Keratinocyte (primary cell): ENCODE results near the gene SLC16A4. TPM values are rescaled to one million over a fixed set of nuclear protein-coding genes. Genes with fewer than 3 reads are reported as not detected.
A peak's percentile ranks its signal among the peaks of the same experiment; 100 is the strongest.

Experiments used
- DNase-seq: peaks from one replicate; pipeline ENCODE4 v3.0.0-alpha.2; 2011; ENCODE audit warnings: low read depth, missing footprints, low spot score
- FAIRE-seq: peaks from 2 replicates; lab custom pipeline; 2011; peaks lifted over from hg19 to GRCh38; lab: Jason Lieb, UNC
- H2AFZ ChIP-seq: 2 replicates; pipeline ENCODE4 v1.6.0; 2012; ENCODE audit warnings: low read length, control low read depth, inconsistent platforms; ENCODE audit not compliant: control insufficient read depth
- H3K27ac ChIP-seq: 2 replicates; pipeline ENCODE4 v1.5.1; 2011; ENCODE audit warnings: low read length; ENCODE audit not compliant: control insufficient read depth, insufficient read depth
- H3K27me3 ChIP-seq: 3 replicates; pipeline ENCODE4 v1.6.0; 2011; ENCODE audit warnings: low read length; ENCODE audit not compliant: control insufficient read depth, insufficient read depth; ENCODE audit errors: extremely low read depth
- H3K36me3 ChIP-seq, 2 experiments: 2 replicates in 1 of 2; 3 replicates in 1 of 2; pipeline ENCODE4 v1.5.1; 2011; ENCODE audit warnings: low read length in 2 of 2, mild to moderate bottlenecking in 1 of 2; ENCODE audit not compliant: control insufficient read depth in 2 of 2, insufficient read depth in 2 of 2; ENCODE audit errors: extremely low read depth in 1 of 2
- H3K4me1 ChIP-seq: 3 replicates; pipeline ENCODE4 v1.5.1; 2011; ENCODE audit warnings: low read length; ENCODE audit not compliant: control insufficient read depth, insufficient read depth; ENCODE audit errors: extremely low read depth
- H3K4me2 ChIP-seq: 3 replicates; pipeline ENCODE4 v1.6.0; 2011; ENCODE audit warnings: low read depth, low read length; ENCODE audit not compliant: control insufficient read depth, insufficient read depth; ENCODE audit errors: extremely low read depth
- H3K4me3 ChIP-seq, 3 experiments: fragments of 200-600 bp in 1 of 3; sonication (generic) in 1 of 3; 2 replicates in 2 of 3; 3 replicates in 1 of 3; pipeline ENCODE4 v1.5.1; 2011 to 2016; ENCODE audit warnings: low read length in 3 of 3, mild to moderate bottlenecking in 3 of 3, control low read depth in 2 of 3, inconsistent platforms in 1 of 3, low read depth in 1 of 3, mixed read lengths in 1 of 3, mixed run types in 1 of 3, moderate library complexity in 1 of 3; ENCODE audit not compliant: control insufficient read depth in 2 of 3, insufficient read depth in 2 of 3; ENCODE audit errors: extremely low read depth in 1 of 3
- H3K79me2 ChIP-seq: 2 replicates; pipeline ENCODE4 v1.6.0; 2012; ENCODE audit warnings: low read length; ENCODE audit not compliant: control insufficient read depth, insufficient read depth
- H3K9ac ChIP-seq: 3 replicates; pipeline ENCODE4 v1.6.0; 2011; ENCODE audit warnings: low read length; ENCODE audit not compliant: control insufficient read depth, insufficient read depth; ENCODE audit errors: extremely low read depth
- H3K9me1 ChIP-seq: 3 replicates; pipeline ENCODE4 v1.6.0; 2011; ENCODE audit warnings: low read length; ENCODE audit not compliant: control insufficient read depth, insufficient read depth; ENCODE audit errors: extremely low read depth
- H3K9me3 ChIP-seq: 2 replicates; pipeline ENCODE4 v1.5.1; 2012; ENCODE audit warnings: low read depth, low read length; ENCODE audit not compliant: control insufficient read depth
- H4K20me1 ChIP-seq: 3 replicates; pipeline ENCODE4 v1.6.0; 2011; ENCODE audit warnings: low read length; ENCODE audit not compliant: control insufficient read depth, insufficient read depth; ENCODE audit errors: extremely low read depth
- EZH2 ChIP-seq: IDR thresholded peaks from one replicate; pipeline ENCODE4 v1.6.1; 2012; ENCODE audit warnings: inconsistent platforms, mild to moderate bottlenecking, low read length, moderate library complexity
- dilution Hi-C: fragments of 300-500 bp; cut with MboI; formaldehyde crosslinking; loops from one replicate; pipeline ENCODE4 v1.7.0; 2020; ENCODE audit warnings: low sequenced_read_pairs; ENCODE audit not compliant: extremely low pct_ligation_motif_present
- polyA plus RNA-seq, 5 experiments: library from polyadenylated mRNA; depleted of rRNA in 3 of 5; stranded (reverse) in 3 of 5; stranded (forward) in 1 of 5; unstranded in 1 of 5; fragments of >200 nt; gene quantifications; 1 replicate in 1 of 5; 2 replicates in 3 of 5; 3 replicates in 1 of 5; pipeline versions ENCODE4 v1.2.1 to v1.2.3, GENCODE V29; 2011 to 2012; ENCODE audit warnings: missing spikeins in 2 of 5, low read depth in 1 of 5, low replicate concordance in 1 of 5
- TF ChIP-seq, protein P1 (sequence below), 3 experiments: IDR thresholded peaks in 1 of 3; conservative IDR thresholded peaks in 1 of 3; optimal IDR thresholded peaks in 1 of 3; 2 replicates in 2 of 3; 3 replicates in 1 of 3; pipeline versions ENCODE3 to v1.5.1; 2011; ENCODE audit warnings: low read length in 3 of 3, mild to moderate bottlenecking in 3 of 3, moderate library complexity in 2 of 3, control low read depth in 1 of 3, inconsistent platforms in 1 of 3; ENCODE audit not compliant: insufficient read depth in 2 of 3; ENCODE audit errors: extremely low read depth in 1 of 3

SLC16A4 gene
- polyA plus RNA-seq, 1 donor (not counting 4 experiments of a cell fraction or from before 2014, with no cell fraction given) = 0.92 TPM

- H4K20me1 ChIP-seq = no peaks in the 10 kb centered on the region
- FAIRE-seq = no peak
- dilution Hi-C loops = no loop called here
Observed at GRCh38 chr1:110394493-110394820, 3.6 kb upstream of the SLC16A4 start.

DNA sequence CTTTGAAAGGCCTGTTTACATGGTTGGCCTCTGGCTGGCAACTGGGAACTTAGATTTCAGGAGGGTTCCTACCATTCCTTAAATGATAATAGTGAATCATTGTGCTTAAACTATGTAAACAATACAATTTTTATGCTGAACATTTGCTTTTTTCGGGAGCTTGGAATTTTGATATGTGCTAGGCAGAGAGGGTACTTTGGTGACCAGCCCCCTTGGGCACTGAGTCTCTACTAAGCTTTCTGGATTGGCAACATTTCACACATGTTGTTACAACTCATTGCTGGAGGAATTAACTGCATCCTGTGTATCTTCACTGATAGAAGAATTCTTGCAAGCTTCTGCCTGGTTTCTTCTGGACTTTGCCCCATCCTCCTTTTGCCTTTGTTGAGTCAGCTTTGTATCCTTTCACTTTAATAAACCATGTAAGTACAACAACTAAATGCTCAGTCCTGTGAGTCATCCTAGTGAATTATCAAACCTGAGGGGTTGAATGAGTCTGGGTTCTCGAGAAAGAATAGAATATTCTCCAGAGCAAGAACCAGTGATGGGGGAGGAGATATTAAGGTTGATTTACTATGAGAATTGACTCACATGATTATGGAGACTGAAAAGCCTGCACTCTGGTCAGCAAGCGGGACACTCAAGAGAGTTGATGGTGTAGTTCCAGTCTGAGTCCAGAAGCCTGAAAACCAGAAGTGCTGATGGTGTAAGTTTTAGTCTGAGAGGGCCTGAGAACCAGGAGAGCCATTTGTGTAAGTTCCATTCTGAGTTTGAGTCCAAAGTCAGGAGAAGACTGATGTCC lies 3.1 kb upstream of the SLC16A4 start:
- H3K9me3 ChIP-seq = no peaks in the 10 kb centered on the region
- H3K27ac ChIP-seq = peak overlapping the region; percentile 30
- no peak overlapping the region for H3K4me3 ChIP-seq
- FAIRE-seq (peak; percentile 5), DNase-seq (peak; percentile 52)
- no peak overlapping the region for H2AFZ ChIP-seq
- no peaks in the 10 kb centered on the region for H3K79me2 ChIP-seq
- no peaks in the 10 kb centered on the region for H3K9me1 ChIP-seq
- no peak overlapping the region for H3K9ac ChIP-seq
- peaks cover 0 to 12% of the 10 kb centered on the region in 2 experiments for H3K36me3 ChIP-seq
- no peak for TF ChIP-seq EZH2
- TF ChIP-seq, protein P1, sequence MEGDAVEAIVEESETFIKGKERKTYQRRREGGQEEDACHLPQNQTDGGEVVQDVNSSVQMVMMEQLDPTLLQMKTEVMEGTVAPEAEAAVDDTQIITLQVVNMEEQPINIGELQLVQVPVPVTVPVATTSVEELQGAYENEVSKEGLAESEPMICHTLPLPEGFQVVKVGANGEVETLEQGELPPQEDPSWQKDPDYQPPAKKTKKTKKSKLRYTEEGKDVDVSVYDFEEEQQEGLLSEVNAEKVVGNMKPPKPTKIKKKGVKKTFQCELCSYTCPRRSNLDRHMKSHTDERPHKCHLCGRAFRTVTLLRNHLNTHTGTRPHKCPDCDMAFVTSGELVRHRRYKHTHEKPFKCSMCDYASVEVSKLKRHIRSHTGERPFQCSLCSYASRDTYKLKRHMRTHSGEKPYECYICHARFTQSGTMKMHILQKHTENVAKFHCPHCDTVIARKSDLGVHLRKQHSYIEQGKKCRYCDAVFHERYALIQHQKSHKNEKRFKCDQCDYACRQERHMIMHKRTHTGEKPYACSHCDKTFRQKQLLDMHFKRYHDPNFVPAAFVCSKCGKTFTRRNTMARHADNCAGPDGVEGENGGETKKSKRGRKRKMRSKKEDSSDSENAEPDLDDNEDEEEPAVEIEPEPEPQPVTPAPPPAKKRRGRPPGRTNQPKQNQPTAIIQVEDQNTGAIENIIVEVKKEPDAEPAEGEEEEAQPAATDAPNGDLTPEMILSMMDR (optimal IDR thresholded peaks at IDR 0.05 in 1 of 3, IDR thresholded peaks at IDR 0.05 in 1 of 3, conservative IDR thresholded peaks at IDR 0.05 in 1 of 3; ENCODE audit: extremely low read depth in 1 of 3, insufficient read depth in 2 of 3, low read length in 3 of 3) = no peak
- peak overlapping the region; percentile 33 for H3K4me2 ChIP-seq
- dilution Hi-C loops = no loop called here
- H3K27me3 ChIP-seq = no peaks in the 10 kb centered on the region
- H3K4me1 ChIP-seq = peaks cover 18% of the 10 kb centered on the region
- no peaks in the 10 kb centered on the region for H4K20me1 ChIP-seq

More at GRCh38 chr1:110394493-110394820, 3.6 kb upstream of the SLC16A4 start:
- H3K4me3 ChIP-seq = no peak overlapping the region
- H3K4me2 ChIP-seq = no peak overlapping the region
- TF ChIP-seq EZH2 = no peak
- TF ChIP-seq, protein P1 (optimal IDR thresholded peaks at IDR 0.05 in 1 of 3, IDR thresholded peaks at IDR 0.05 in 1 of 3, conservative IDR thresholded peaks at IDR 0.05 in 1 of 3; ENCODE audit: extremely low read depth in 1 of 3, insufficient read depth in 2 of 3, low read length in 3 of 3) = no peak
- H3K27me3 ChIP-seq = no peaks in the 10 kb centered on the region
- no peaks in the 10 kb centered on the region for H3K9me3 ChIP-seq
- no peak overlapping the region for H2AFZ ChIP-seq
- H3K79me2 ChIP-seq = no peaks in the 10 kb centered on the region
- no peak for DNase-seq
- H3K9ac ChIP-seq = no peak overlapping the region
- H3K9me1 ChIP-seq = no peaks in the 10 kb centered on the region
- peaks cover 0 to 12% of the 10 kb centered on the region in 2 experiments for H3K36me3 ChIP-seq
- no peak overlapping the region for H3K27ac ChIP-seq
- H3K4me1 ChIP-seq = peaks cover 18% of the 10 kb centered on the region
